Esophagus squamous epithelium (tissue), 5 donors: Measurements from ENCODE around the gene SPG21. TPM values are rescaled to one million over a fixed set of nuclear protein-coding genes. Genes with fewer than 3 reads are reported as not detected.
A peak's percentile ranks its signal among the peaks of the same experiment; 100 is the strongest.

Experiments used
- DNase-seq: peaks from one replicate; lab custom pipeline; 2025; lab: John Stamatoyannopoulos, UW
- H3K27ac ChIP-seq, 4 donors: fragments of 200-600 bp; sonication (generic); one replicate each; pipeline ENCODE4 v1.5.1; 2016 to 2019; ENCODE audit warnings: mild to moderate bottlenecking in 1 of 4
- H3K27me3 ChIP-seq, 4 donors: fragments of 200-600 bp; sonication (generic); 1 replicate in 3 of 4; 2 replicates in 1 of 4; pipeline versions ENCODE4 v1.5.1 to v1.6.0; 2017 to 2021; ENCODE audit warnings: antibody characterized with exemption in 1 of 4
- H3K36me3 ChIP-seq, 3 donors: fragments of 200-600 bp; sonication (generic); one replicate each; pipeline ENCODE4 v1.5.1; 2016 to 2019
- H3K4me1 ChIP-seq, 3 donors: fragments of 200-600 bp; sonication (generic); one replicate each; pipeline ENCODE4 v1.5.1; 2017 to 2019
- H3K4me3 ChIP-seq, 4 donors: fragments of 200-600 bp; sonication (generic); 1 replicate in 3 of 4; 2 replicates in 1 of 4; pipeline ENCODE4 v1.5.1; 2016 to 2019; ENCODE audit warnings: mild to moderate bottlenecking in 2 of 4, moderate library complexity in 1 of 4
- H3K9me3 ChIP-seq, 3 donors: fragments of 200-600 bp; sonication (generic); one replicate each; pipeline ENCODE4 v1.5.1; 2016 to 2019
- POLR2A ChIP-seq, 4 donors: fragments of 450-650 bp; IDR thresholded peaks; one replicate each; pipeline ENCODE4 v1.6.1; 2017; ENCODE audit warnings: antibody characterized with exemption in 4 of 4, mild to moderate bottlenecking in 4 of 4, moderate library complexity in 3 of 4
- WGBS, 2 donors: methylation state at CpG; one replicate each; pipeline ENCODE4 v1.1.5; 2018; 5-methylcytosine and 5-hydroxymethylcytosine counted together
- intact Hi-C: fragments of 100-400 bp; cut with DNase I; formaldehyde crosslinking; loops from one replicate; pipeline ENCODE4 v1.15.0; 2022
- total RNA-seq, 4 donors: library from RNA; depleted of rRNA; stranded (reverse); fragments of >200 nt; gene quantifications; one replicate each; pipeline ENCODE4 v1.1.0, GENCODE V29; 2016
- TF ChIP-seq, protein P1 (sequence below), 6 experiments: fragments of 450-650 bp in 4 of 6; fragments of 200-600 bp in 2 of 6; sonication (generic) in 2 of 6; IDR thresholded peaks; one replicate each; pipeline ENCODE4 v1.5.1; 2016 to 2019; ENCODE audit warnings: antibody characterized with exemption in 6 of 6, mild to moderate bottlenecking in 4 of 6, moderate library complexity in 4 of 6
- donor health status: DM: yes; HTN: yes; CAD: no.

SPG21 gene
- total RNA-seq, 4 donors from 2014 or later: 41.3 to 67.3 (median 59.6) TPM

DNA sequence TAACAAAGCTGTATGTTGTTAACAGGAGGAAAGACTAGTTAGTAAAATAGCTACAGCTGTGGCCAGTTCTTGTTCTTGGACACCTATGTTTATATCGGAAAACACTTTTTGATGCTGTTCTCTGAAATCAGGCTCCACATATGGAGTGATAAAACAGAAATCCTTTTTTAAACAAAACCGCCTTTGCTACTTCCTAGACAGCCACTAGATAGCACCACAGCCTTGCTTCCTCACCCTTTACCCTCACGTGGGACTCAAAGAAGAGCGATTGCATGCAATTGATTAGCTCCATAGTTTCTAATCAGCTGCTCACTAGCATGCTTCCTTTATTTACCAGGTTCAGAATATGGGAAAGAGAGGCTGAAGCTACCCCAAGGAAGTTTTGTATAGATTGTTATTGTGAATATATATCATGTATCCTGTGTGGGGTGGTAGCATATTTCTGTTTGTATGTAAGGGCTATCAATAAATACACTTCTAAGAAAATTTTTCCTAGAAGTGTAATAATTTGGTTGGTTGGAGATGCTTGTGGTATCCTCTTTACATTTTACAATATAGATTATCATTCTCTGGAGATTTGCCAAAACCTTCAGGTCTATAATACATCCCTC, 44.0 kb upstream of the SPG21 start:
- Histone ChIP-seq H3K27me3 (no peaks in the 10 kb centered on the region), H3K9me3 (no peaks in the 10 kb centered on the region), H3K27ac (no peak overlapping the region), H3K4me3 (no peak overlapping the region), H3K36me3 (no peaks in the 10 kb centered on the region), H3K4me1 (peaks cover 2 to 22% (median 5%) of the 10 kb centered on the region in 3 donors)
- intact Hi-C loops: no loop called here
- 1 to 15% methylated on average over 4 of the region's 4 CpGs for WGBS, 2 donors
- no peak for TF ChIP-seq POLR2A (IDR thresholded peaks at IDR 0.05)
- TF ChIP-seq, protein P1, sequence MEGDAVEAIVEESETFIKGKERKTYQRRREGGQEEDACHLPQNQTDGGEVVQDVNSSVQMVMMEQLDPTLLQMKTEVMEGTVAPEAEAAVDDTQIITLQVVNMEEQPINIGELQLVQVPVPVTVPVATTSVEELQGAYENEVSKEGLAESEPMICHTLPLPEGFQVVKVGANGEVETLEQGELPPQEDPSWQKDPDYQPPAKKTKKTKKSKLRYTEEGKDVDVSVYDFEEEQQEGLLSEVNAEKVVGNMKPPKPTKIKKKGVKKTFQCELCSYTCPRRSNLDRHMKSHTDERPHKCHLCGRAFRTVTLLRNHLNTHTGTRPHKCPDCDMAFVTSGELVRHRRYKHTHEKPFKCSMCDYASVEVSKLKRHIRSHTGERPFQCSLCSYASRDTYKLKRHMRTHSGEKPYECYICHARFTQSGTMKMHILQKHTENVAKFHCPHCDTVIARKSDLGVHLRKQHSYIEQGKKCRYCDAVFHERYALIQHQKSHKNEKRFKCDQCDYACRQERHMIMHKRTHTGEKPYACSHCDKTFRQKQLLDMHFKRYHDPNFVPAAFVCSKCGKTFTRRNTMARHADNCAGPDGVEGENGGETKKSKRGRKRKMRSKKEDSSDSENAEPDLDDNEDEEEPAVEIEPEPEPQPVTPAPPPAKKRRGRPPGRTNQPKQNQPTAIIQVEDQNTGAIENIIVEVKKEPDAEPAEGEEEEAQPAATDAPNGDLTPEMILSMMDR (IDR thresholded peaks at IDR 0.05): peak in 5 of 6 experiments; percentile 26 to 61 (median 48)
- DNase-seq: no peak

DNA sequence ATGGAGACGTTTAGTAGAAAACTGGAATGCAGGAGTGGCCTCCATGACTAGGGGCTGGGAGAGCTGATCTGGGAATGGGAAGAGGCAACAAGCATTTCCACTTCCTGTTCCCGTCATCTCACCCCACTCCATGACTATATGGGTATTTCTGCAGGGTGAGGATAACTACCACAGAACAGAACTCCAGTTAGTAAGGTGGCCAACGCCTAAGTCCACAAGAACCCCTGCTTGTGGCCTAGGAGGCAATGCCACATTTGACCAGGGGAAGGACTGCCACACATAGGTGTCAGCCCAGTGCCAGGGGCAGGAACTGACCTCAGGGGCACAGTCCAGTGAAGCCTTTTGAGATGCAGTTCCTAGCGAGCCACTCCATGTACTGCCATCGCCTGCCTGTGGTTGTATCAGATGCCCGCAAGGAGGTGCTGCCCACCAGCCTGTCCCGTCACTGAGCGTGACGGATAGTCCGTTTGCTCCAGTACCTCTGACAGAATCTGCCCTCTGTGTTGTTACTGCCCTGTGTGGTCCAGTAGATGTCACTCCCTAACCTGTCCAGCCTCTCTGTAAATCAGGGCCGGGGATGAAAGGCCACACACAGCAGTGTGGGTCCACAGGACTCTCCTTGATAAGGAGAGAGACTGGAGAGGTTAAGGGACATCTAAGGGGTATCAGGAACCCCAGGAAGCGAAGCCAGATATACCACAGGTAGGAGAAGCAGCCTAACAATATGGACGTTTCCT, 43.3 kb upstream of the SPG21 start:
- no peak overlapping the region for H3K27ac ChIP-seq
- H3K4me3 ChIP-seq: no peak overlapping the region
- WGBS, 2 donors: 30 to 35% methylated on average over 5 to 10 of the region's 13 CpGs
- no peaks in the 10 kb centered on the region for H3K36me3 ChIP-seq
- H3K9me3 ChIP-seq: no peaks in the 10 kb centered on the region
- no peak for DNase-seq
- intact Hi-C loops: no loop called here
- no peaks in the 10 kb centered on the region for H3K27me3 ChIP-seq
- peaks cover 8 to 30% (median 10%) of the 10 kb centered on the region in 3 donors for H3K4me1 ChIP-seq
- no peak for TF ChIP-seq POLR2A (IDR thresholded peaks at IDR 0.05)
- TF ChIP-seq, protein P1 (IDR thresholded peaks at IDR 0.05): peak; percentile 49 to 75 (median 56)

DNA sequence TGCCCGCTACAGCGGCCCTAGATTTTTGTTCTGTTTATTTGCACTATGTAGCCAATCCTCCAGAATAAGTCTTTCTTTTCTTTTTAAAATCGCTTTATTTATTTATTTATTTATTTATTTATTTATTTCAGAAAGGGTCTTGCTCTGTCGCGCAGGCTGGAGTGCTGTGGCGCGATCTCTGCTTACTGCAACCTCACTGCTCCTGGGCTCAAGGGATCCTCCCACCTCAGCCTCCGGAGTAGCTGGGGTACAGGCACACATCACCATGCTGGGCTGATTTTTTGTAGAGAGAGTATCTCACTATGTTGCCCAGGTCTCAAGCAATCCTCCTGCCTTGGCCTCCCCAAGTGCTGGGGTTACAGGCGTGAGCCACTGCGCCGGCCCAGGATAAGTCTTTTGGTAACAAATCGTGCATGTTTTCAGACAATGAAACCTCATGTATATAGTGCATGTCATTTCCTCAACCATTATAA, 40.1 kb upstream of the SPG21 start:
- Histone ChIP-seq H3K9me3 (no peaks in the 10 kb centered on the region), H3K4me1 (peaks cover 13 to 43% (median 13%) of the 10 kb centered on the region in 3 donors), H3K27ac (peak overlapping the region in 3 of 4 donors; percentile 79 to 90 (median 82)), H3K4me3 (peak overlapping the region; percentile 73 to 98 (median 84)), H3K27me3 (no peaks in the 10 kb centered on the region), H3K36me3 (peaks cover 0 to 20% (median 6%) of the 10 kb centered on the region in 3 donors)
- no peak for DNase-seq
- WGBS, 2 donors: 32 to 54% methylated on average over 5 to 12 of the region's 12 CpGs
- TF ChIP-seq POLR2A (IDR thresholded peaks at IDR 0.05): no peak
- TF ChIP-seq, protein P1 (IDR thresholded peaks at IDR 0.05): no peak
- intact Hi-C loops: no loop called here

DNA sequence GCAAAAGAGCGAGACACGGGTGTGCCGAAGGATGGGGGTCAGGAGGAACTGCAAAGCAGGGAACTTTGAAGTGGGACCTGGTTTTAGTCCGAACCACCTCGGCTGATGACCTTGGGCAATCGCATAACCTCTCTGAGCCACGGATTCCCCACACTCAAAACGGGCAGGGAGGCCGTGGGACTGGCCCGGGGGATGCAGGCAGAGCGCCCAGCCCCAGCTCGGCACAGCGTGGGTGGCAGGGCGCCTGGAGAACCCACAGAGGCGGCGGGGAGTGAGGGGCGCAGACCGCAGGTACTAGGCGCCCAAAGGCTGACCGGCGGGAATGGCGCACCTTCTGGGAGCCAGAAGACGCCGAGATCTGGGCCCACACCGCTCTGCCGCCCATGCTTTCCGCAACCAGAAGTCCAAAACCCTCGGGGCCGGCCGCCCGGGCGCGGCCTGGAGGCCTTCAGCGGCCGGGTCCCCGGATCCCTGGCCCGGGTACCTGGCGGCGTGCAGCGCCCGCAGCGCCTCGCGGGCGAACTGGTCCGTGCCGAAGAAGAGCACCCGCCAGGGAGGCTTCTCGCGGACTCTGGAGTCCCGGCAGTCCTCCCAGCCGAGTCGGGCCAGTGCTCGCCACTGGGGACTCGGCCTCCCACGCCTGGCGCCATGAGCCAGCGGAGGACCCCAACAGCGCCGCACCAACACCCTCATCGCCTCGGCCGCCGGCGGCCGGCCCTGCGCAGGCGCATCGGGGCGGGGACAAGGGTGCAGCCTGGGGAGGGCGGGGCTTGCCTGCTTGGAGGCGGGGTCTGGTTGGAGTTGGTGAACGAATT, 39.4 kb upstream of the SPG21 start, which contains the start of gene MTFMT:
Gene MTFMT, minus strand, starts transcription at position 719 of the 815 bp plus-strand sequence. Its CDS starts 26 bp downstream, at position 693.
- H3K4me3 ChIP-seq: peak within 1 kb of the TSS; percentile 73 to 98 (median 84)
- no peaks in the 10 kb centered on the region for H3K27me3 ChIP-seq
- WGBS, 2 donors: 0 to 1% methylated on average over 8 to 10 of the region's 73 CpGs
- intact Hi-C loops: no loop called here
- peaks cover 0 to 26% (median 6%) of the 10 kb centered on the region in 3 donors for H3K36me3 ChIP-seq
- no peaks in the 10 kb centered on the region for H3K9me3 ChIP-seq
- peak within 1 kb of the TSS; percentile 77 to 90 (median 80) for H3K27ac ChIP-seq
- H3K4me1 ChIP-seq: peaks cover 13 to 43% (median 13%) of the 10 kb centered on the region in 3 donors
- peak in 3 of 4 donors; percentile 88 to 95 (median 88) for TF ChIP-seq POLR2A (IDR thresholded peaks at IDR 0.05)
- TF ChIP-seq, protein P1 (IDR thresholded peaks at IDR 0.05): peak in 3 of 6 experiments; percentile 6 to 20 (median 11)
- peak; percentile 23 for DNase-seq
